ENCODE measurements around the gene ZFYVE9.
"Not testable (repeated sequence)": the region's sequence is repeated elsewhere in the genome, so short reads cannot be mapped to it uniquely, and the experiment has no call there.

DNA sequence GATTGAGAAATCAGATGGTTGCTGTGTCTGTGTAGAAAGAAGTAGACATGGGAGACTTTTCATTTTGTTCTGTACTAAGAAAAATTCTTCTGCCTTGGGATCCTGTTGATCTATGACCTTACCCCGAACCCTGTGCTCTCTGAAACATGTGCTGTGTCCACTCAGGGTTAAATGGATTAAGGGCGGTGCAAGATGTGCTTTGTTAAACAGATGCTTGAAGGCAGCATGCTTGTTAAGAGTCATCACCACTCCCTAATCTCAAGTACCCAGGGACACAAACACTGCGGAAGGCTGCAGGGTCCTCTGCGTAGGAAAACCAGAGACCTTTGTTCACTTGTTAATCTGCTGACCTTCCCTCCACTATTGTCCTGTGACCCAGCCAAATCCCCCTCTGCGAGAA lies 40.4 kb downstream of the ZFYVE9 start:
- not testable (repeated sequence) for TF ChIP-seq SP1 (IDR thresholded peaks at IDR 0.05; ENCODE audit: low read depth, low read length); RAD21 (IDR thresholded peaks at IDR 0.05; ENCODE audit: insufficient read depth, low read depth, low read length); CEBPB (IDR thresholded peaks at IDR 0.05; ENCODE audit: borderline replicate concordance in 1 of 2, low read depth in 2 of 2, low read length in 2 of 2); CBX5 (IDR thresholded peaks at IDR 0.05; ENCODE audit: low read depth); JUND (IDR thresholded peaks at IDR 0.05; ENCODE audit: low read depth, low read length)
- TF ChIP-seq, protein P1, sequence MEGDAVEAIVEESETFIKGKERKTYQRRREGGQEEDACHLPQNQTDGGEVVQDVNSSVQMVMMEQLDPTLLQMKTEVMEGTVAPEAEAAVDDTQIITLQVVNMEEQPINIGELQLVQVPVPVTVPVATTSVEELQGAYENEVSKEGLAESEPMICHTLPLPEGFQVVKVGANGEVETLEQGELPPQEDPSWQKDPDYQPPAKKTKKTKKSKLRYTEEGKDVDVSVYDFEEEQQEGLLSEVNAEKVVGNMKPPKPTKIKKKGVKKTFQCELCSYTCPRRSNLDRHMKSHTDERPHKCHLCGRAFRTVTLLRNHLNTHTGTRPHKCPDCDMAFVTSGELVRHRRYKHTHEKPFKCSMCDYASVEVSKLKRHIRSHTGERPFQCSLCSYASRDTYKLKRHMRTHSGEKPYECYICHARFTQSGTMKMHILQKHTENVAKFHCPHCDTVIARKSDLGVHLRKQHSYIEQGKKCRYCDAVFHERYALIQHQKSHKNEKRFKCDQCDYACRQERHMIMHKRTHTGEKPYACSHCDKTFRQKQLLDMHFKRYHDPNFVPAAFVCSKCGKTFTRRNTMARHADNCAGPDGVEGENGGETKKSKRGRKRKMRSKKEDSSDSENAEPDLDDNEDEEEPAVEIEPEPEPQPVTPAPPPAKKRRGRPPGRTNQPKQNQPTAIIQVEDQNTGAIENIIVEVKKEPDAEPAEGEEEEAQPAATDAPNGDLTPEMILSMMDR (IDR thresholded peaks at IDR 0.05 in 2 of 3, conservative IDR thresholded peaks at IDR 0.05 in 1 of 3; ENCODE audit: control insufficient read depth in 2 of 3, extremely low read depth in 1 of 3, insufficient read depth in 1 of 3, low read depth in 3 of 3, low read length in 3 of 3) = not testable (repeated sequence)
- TF ChIP-seq, protein P2, sequence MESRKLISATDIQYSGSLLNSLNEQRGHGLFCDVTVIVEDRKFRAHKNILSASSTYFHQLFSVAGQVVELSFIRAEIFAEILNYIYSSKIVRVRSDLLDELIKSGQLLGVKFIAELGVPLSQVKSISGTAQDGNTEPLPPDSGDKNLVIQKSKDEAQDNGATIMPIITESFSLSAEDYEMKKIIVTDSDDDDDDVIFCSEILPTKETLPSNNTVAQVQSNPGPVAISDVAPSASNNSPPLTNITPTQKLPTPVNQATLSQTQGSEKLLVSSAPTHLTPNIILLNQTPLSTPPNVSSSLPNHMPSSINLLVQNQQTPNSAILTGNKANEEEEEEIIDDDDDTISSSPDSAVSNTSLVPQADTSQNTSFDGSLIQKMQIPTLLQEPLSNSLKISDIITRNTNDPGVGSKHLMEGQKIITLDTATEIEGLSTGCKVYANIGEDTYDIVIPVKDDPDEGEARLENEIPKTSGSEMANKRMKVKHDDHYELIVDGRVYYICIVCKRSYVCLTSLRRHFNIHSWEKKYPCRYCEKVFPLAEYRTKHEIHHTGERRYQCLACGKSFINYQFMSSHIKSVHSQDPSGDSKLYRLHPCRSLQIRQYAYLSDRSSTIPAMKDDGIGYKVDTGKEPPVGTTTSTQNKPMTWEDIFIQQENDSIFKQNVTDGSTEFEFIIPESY (IDR thresholded peaks at IDR 0.05) = not testable (repeated sequence)

Data from GM12878 (cell line).